Stimulated activated CD8-positive, alpha-beta memory T cell treated with anti-CD3 and anti-CD28 coated beads, Interleukin-15, amount 100 ng/mL, for 1 hour (primary cell): Measurements from ENCODE around the gene COL9A3.

Experiments used
- DNase-seq: peaks from one replicate; pipeline ENCODE4 v3.0.0-alpha.2; 2020; ENCODE audit warnings: low read depth

Gene COL9A3

GRCh38 chr20:62796699-62797491 is 20.0 kb upstream of the COL9A3 start:
- DNase-seq: no peak

- DNase-seq: no peak
Measured at GRCh38 chr20:62797671-62798532, 18.9 kb upstream of the COL9A3 start.

- DNase-seq: no peak
Measured at GRCh38 chr20:62799036-62799435, 17.8 kb upstream of the COL9A3 start.

GRCh38 chr20:62799459-62799858 is 17.4 kb upstream of the COL9A3 start:
- no peak for DNase-seq

DNA sequence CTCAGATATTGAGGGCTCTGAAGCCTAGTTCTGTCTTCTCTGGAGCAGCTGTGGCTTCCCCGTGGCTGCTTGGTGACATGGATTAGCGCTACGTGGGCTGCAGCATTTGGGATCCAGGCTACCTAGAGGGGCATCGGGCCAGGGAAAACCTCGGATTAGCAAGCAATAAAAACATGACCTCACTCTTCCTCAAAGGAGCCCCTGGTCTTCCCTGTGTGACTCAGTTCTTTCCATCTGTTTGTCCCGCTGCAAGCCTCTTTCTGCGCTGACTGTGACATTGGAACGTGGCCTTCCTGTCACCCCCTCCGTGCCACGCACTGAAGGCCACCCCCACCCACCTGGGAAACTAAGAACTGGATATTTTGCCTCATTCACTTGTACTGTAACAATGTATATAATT is 17.0 kb upstream of the COL9A3 start:
- DNase-seq: no peak

DNA sequence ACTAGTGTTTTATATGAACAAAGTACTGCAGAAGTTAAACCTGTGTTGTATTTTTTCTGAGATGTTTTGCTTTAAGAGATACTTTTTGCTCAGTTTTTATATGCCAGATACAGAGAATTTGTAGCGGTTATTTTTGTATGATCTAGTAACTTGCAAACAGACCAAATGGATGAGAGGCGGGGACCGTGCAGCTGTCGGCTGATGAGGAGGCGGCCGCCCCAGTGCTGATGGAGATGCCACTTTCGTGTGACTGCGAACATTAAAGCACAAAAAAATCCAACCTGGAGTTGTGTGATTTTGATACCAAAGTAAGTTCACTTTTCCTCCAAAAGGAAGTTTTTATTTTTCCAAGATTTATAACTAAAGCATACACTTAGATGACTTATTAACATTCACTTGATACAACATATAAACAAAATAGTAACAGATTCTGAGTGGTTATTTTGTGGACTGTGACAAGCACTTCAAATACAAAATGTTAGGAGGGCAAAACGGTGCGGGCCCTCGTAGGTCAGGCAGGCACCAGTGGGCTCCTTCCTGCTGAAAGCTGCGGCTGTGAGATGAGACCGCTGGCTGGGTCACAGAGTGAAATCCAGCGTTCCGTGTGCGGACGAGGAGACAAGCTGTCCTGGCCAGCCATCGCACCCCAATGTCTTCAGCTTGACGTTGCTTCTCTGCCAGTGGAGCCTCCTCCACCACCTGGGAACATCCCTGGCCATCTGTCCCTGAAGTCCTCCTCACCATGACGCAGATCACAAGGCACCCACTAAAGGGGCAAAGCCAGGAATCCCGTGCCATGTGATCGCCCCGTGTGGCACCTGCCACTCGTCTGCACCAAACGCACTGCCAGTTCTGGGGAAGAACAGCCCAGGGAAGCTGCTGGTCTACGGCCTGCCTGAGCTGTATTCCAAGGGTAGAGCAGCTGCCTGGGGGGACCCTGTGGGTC is 16.3 kb upstream of the COL9A3 start:
- DNase-seq: no peak

GRCh38 chr20:62801284-62802010 is 15.4 kb upstream of the COL9A3 start:
- no peak for DNase-seq

GRCh38 chr20:62802026-62802712 is 14.7 kb upstream of the COL9A3 start:
- no peak for DNase-seq

GRCh38 chr20:62804021-62804626 is 12.7 kb upstream of the COL9A3 start:
- no peak for DNase-seq

- DNase-seq: peak; percentile 39
Measured at GRCh38 chr20:62804627-62805154, 12.2 kb upstream of the COL9A3 start, which contains the start of gene OGFR. Gene OGFR, plus strand, starts transcription at chr20:62804835. Its CDS starts 25 bp downstream, at chr20:62804860.

- DNase-seq: no peak
Measured at GRCh38 chr20:62805155-62805710, 11.6 kb upstream of the COL9A3 start.

GRCh38 chr20:62805711-62806382 is 11.0 kb upstream of the COL9A3 start:
- DNase-seq: no peak

GRCh38 chr20:62806383-62807050 is 10.3 kb upstream of the COL9A3 start:
- no peak for DNase-seq

DNA sequence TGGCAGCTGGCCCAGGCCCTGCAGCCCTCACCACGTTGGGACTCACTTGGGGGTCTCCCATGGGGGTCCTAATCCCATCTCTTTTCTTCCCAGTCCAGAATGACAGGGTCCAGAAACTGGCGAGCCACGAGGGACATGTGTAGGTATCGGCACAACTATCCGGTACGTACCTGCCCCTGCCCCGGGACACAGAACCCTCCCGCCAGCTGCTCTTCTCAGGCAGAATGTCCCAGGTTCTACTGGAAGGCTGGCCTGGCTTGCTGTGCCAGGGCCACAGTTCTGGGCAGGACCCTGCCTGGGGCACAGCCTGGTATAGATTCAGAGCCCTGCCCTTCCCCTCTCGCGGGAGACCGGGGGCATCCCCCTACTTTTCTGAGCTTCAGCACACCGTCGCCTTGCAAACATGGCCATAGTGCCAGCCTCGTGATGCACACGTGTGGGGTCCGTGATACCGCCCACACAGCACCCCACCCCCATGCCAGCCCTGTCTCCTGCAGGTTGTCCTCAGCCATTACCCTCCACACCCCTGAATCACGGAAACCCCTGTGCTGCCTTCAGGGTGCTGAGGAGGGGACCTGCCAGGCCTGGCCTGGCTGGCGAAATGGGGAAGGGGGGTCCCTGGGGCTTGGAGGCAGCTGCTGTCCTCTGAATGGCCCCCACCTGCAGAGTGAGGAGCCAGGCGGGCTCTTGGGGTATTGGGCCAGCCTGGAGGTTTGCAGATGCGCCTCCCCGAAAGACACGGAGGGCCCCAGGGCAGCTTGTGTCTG is 9.2 kb upstream of the COL9A3 start:
- DNase-seq: no peak

DNA sequence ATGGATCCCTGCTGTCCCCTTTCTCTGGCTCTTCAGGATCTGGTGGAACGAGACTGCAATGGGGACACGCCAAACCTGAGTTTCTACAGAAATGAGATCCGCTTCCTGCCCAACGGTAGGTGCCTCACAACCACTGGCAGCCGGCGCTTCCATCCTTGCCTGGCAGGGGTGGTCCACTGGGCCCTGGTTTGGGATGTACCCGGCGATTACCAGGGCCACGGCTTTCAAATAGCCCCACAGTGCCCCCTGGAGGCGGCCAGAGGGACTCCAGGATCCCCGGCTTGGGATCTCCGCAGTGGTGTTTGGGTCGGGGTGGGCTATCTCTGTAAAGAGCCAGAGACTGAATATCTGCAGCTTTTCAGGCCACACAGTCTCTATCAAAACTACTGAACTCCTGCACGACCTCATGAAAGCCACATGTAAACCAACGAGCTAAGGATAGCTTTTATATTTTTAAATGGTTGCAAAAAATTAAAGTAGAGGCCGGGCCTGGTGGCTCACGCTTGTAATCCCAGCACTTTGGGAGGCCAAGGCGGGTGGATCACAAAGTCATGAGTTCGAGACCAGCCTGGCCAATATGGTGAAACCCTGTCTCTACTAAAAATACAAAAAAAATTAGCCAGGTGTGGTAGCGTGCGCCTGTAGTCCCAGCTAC is 8.5 kb upstream of the COL9A3 start:
- peak; percentile 57 for DNase-seq

GRCh38 chr20:62809530-62810428 is 7.1 kb upstream of the COL9A3 start:
- no peak for DNase-seq
